A673 (cell line): Measurements from ENCODE around the gene NUDT21.

Experiments used
- CTCF ChIP-seq: fragments of 300-800, 200-600 bp; sonication (generic); conservative IDR thresholded peaks from 2 replicates; pipeline ENCODE4 v1.5.1; 2017; ENCODE audit warnings: low read depth, mild to moderate bottlenecking, antibody characterized with exemption, low read length, moderate library complexity, mixed read lengths
- EZH2 ChIP-seq: fragments of 200-600 bp; sonication (generic); IDR thresholded peaks from 2 replicates; pipeline ENCODE4 v1.6.1; 2017; ENCODE audit warnings: borderline replicate concordance, low read depth, mild to moderate bottlenecking, mixed read lengths, antibody characterized with exemption, low read length; ENCODE audit not compliant: poor library complexity, severe bottlenecking

- TF ChIP-seq CTCF (peak; percentile 39), EZH2 (no peak)
These were observed 49.6 kb downstream of the NUDT21 start for GRCh38 chr16:56401482-56401881.
